Measurements from ENCODE around the gene ZNHIT1.

- TF ChIP-seq CTCF (IDR thresholded peaks at IDR 0.05) (no peak), POLR2AphosphoS5 (IDR thresholded peaks at IDR 0.05; ENCODE audit: low read depth, low read length) (no peak), SIN3A (IDR thresholded peaks at IDR 0.05; ENCODE audit: borderline replicate concordance, insufficient read depth, low read depth, low read length) (no peak)
Observed at GRCh38 chr7:101239951-101240220, 21.9 kb downstream of the ZNHIT1 start.
